ENCODE data around the gene PEX11B.

PEX11B gene

GRCh38 chr1:145917595-145917994 lies 922 bp downstream of the PEX11B start:
- ChIA-PET CTCF (interaction anchor here (1.8 kb wide), 1 partner anchor 94 kb away, joined by 6 read pairs; no protein-coding TSS in a partner anchor), POLR2A (interaction anchor here (0.5 to 2.0 kb wide), 2 partner anchors 10 kb away, joined by 3 to 8 read pairs; partner anchors contain the start of gene RBM8A)
- no peak for TF ChIP-seq CTCF (IDR thresholded peaks at IDR 0.05; ENCODE audit: control extremely low read depth, extremely low read depth, low read depth, missing control alignments)
- no peak for DNase-seq (ENCODE audit: extremely low spot score)

- CTCF ChIA-PET = interaction anchor here (1.2 to 10.4 kb wide), 5 partner anchors 12 to 95 kb away, joined by 3 to 70 read pairs (median 5); partner anchors contain the start of gene NUDT17
- no peak for TF ChIP-seq CTCF (IDR thresholded peaks at IDR 0.05; ENCODE audit: control extremely low read depth, extremely low read depth, low read depth, missing control alignments)
- POLR2A ChIA-PET = no interaction called here
- no peak for DNase-seq (ENCODE audit: extremely low spot score)
These were observed 1.8 kb downstream of the PEX11B start for GRCh38 chr1:145916745-145917144.

- ChIA-PET POLR2A (no interaction called here), CTCF (interaction anchor here (1.1 to 10.4 kb wide), 5 partner anchors 15 to 66 kb away, joined by 4 to 107 read pairs (median 15); partner anchors contain the start of genes NUDT17, PIAS3 and RBM8A)
- no peak for TF ChIP-seq CTCF (IDR thresholded peaks at IDR 0.05; ENCODE audit: control extremely low read depth, extremely low read depth, low read depth, missing control alignments)
These were observed 6.3 kb downstream of the PEX11B start for GRCh38 chr1:145912128-145912641.

GRCh38 chr1:145908653-145909052 lies 9.9 kb downstream of the PEX11B start:
- no peak for DNase-seq (ENCODE audit: extremely low spot score)
- ChIA-PET POLR2A (interaction anchor here (0.5 to 1.1 kb wide), 2 partner anchors 19 to 100 kb away, joined by 5 to 8 read pairs; partner anchors contain the start of gene RBM8A), CTCF (interaction anchor here (1.1 to 10.4 kb wide), 11 partner anchors 11 to 126 kb away, joined by 3 to 107 read pairs (median 4); partner anchors contain the start of genes NUDT17 and PIAS3)

More at GRCh38 chr1:145912128-145912641, 6.3 kb downstream of the PEX11B start:
- DNase-seq (ENCODE audit: extremely low spot score) = no peak

GRCh38 chr1:145906954-145907753 lies 11.4 kb downstream of the PEX11B start:
- TF ChIP-seq CTCF (IDR thresholded peaks at IDR 0.05; ENCODE audit: control extremely low read depth, extremely low read depth, low read depth, missing control alignments) = no peak
- ChIA-PET POLR2A (interaction anchor here (0.6 kb wide), 1 partner anchor 56 kb away, joined by 3 read pairs; no protein-coding TSS in a partner anchor), CTCF (interaction anchor here (0.7 to 10.4 kb wide), 9 partner anchors 8 to 100 kb away, joined by 3 to 107 read pairs (median 5); partner anchors contain the start of genes NUDT17 and PIAS3)
- DNase-seq (ENCODE audit: extremely low spot score) = no peak

More at GRCh38 chr1:145908653-145909052, 9.9 kb downstream of the PEX11B start:
- TF ChIP-seq CTCF (IDR thresholded peaks at IDR 0.05; ENCODE audit: control extremely low read depth, extremely low read depth, low read depth, missing control alignments) = no peak

GRCh38 chr1:145901312-145902021 lies 17.1 kb downstream of the PEX11B start:
- CTCF ChIA-PET = interaction anchor here (1.0 to 2.9 kb wide), 5 partner anchors 10 to 132 kb away, joined by 3 to 14 read pairs (median 4); no protein-coding TSS in a partner anchor
- POLR2A ChIA-PET = no interaction called here
- no peak for TF ChIP-seq CTCF (IDR thresholded peaks at IDR 0.05; ENCODE audit: control extremely low read depth, extremely low read depth, low read depth, missing control alignments)
- no peak for DNase-seq (ENCODE audit: extremely low spot score)
